GM21381 (cell line): ENCODE data around the gene MAGOH.
"Not testable (repeated sequence)": the region's sequence is repeated elsewhere in the genome, so short reads cannot be mapped to it uniquely, and the experiment has no call there.

Source experiments
- ATAC-seq: cut with Tn5 transposase; IDR thresholded peaks from one replicate; pipeline ENCODE4 v1.9.1; 2021; ENCODE audit warnings: mild to moderate bottlenecking, moderate library complexity; ENCODE audit not compliant: unreplicated experiment

Gene MAGOH

DNA sequence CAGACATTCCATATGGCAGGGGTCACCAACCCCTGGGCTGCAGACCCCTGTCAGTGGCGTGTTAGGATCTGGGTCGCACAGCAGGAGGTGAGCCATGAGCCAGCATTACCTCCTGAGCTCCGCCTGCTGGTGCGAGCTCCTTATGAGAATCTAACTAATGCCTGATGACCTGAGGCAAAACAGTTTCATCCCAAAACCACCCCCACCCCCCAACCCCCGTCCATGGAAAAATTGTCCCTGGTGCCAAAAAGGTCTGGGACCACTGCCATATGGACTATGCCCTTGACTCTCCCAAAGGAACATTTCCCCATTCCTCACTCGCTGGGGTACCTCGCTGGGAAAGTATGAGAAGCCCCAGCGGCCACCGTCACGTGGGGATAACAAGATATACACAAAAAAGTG is 48.1 kb downstream of the MAGOH start:
- ATAC-seq = no peak

DNA sequence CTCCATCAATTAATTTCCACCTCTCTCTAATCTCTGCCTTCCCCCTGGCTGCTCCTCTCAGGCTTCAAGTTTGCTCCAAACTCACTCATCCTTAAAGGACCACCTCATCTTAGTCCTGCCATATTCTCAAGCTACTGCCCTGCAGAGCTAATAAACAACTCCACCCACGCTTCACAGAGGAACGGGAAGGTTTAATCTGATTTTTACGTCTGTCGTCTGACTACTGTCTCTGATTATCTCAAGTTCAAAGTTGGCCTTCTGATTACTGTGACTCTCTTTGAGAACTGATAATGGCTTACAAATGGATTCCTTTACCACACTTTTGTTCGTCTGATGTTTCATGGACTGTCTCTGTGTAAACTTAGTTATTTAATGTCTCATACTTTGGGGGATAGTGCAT is 49.3 kb downstream of the MAGOH start:
- no peak for ATAC-seq

DNA sequence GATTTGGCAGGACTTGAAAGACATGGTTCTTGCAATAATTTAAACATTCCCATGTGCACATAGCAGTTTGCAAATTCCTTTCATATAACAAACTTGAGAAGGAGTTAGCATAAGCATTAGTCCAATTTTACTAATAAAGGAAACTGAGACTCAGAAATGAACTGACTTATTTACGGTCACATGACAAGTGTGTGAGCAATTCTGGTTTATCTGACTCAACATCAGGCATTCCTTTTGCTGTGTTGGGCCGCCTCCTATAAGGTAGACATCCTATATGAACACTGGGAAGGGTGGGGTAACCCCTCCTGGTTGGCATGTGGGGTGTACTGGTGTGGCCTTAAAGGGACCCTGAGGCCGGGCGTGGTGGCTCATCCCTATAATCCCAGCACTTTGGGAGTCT is 50.2 kb downstream of the MAGOH start:
- no peak for ATAC-seq

DNA sequence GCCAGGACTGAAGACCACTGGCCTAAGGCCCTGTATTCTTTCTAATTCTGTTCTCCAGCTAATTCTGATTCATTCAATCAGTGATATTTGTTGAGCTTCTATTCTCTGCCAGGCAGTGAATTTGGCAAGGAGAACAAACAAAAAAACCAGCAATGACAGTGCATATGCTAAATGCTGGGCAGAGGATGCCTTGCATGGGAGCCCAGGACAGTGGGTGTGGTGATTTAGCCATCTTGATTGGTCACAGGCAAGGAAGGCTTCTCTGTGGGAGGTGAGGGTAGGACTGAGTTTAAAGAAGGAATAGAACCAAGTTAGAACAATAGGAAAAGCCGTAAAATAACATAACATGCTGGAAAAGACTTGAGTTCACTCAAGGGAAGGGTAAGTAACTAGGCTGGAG is 50.9 kb downstream of the MAGOH start:
- no peak for ATAC-seq

DNA sequence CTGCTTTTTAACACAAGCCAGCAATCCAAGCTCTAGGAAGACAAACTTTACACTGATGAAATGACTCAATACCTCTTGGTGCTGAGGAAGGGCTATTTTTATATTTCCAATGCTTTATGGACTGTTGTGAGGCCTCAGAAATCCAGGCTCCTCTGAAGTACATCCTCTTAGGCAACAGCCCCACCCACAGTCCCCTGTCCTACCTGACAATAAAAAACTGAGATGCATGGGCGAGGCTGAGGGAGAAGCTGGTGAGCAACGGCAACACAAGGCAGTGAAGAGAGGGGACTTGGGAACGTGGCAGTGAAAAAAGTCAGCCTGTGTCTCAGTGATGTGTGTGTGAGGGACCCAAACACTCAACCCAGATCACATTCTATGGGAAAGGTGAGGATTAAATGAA is 51.8 kb downstream of the MAGOH start:
- ATAC-seq = no peak

DNA sequence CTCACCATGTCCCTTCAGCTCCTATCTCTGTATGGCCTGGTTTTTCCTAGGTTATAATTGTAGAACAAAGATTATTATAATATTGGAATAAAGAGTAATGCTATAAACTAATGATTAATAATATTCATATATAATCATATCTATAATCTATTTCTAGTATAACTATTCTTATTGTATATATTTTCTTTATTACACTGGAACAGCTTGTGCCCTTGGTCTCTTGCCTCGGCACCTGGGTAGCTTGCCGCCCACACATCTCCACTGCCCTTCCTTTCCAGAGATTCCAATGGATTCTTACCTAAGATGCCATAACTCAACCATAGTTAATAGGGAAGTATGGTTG is 52.4 kb downstream of the MAGOH start:
- ATAC-seq = not testable (repeated sequence)

DNA sequence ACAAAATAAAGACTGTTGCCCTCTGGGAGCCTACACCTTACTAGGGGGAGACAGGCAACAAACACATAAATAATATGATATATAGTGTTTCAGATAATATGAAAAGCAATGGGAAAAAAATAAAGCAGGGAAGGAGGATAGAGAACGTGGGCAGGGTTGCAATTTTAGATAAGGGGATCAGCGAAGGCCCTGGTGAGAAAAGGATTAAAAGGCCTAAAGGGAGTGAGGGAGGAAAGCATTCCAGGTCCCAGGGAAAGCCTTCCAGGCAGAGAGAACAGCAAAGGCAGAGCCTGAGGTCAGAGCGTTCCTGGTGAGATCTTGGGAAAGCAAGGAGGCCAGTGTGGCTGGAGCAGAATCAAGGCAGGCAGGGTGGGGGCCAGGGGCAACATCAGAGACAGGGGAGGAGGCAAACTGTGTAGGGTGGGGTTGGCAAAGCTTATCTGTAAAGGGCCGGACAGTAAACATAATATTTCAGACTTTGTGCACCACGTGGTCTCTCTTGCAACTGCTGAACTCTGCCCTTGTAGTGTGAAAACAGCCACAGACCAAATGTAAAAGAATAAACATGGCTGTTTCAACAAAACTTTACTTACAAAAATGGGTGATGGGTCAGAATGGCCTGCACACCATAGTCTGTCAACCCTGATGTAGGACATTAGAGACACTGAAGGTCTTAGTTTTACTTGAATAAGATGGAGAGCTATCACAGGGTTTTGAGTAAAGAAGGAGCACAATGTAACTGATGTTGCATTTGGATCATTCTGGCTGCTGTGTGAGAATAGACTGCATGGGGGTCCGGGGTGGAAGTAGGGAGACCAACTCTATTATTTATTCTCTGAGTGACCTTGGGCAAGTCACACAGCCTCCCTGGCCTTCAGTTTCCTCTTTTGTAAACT is 55.0 kb downstream of the MAGOH start:
- no peak for ATAC-seq

DNA sequence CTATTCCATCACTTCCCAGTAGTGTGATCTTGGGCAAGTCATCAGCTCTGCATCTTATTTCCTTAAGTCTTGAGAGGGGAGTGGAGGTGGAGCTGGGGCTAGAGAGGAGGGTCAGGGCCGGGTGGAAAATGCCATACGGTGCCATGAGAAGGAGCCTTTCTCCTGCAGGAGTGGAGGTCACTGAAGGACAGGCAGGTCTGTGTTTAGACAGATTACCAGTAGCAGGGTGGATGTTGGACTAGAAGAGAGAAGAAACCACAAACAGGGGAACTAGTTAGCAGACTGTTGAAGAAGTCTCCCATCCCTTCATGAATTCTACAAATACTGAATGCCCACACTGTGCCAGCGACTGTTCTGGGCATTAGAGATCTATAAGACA is 55.6 kb downstream of the MAGOH start:
- ATAC-seq = no peak

DNA sequence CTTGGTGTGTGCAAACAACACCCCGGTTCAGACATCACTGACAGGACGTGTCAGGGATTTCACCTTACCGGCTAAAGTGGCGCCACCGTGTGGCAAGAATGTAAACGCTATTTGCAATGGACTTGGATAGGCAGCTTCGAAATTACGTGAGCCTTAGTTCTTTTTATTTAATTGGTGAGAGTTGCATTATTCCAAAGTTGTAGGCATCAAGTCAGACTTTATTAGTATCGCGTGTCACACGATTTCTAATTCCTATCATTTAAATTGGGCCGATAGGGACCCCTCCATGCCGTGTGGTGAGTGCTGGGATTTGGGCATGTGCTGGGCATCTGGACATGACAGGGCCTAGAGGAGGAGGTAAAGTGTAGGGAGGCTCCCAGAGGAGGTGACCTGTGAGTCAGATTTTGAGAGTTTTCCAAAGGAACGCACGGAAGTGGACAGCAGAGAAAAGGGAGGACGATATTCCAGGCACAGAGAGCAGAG is 56.2 kb downstream of the MAGOH start:
- no peak for ATAC-seq

DNA sequence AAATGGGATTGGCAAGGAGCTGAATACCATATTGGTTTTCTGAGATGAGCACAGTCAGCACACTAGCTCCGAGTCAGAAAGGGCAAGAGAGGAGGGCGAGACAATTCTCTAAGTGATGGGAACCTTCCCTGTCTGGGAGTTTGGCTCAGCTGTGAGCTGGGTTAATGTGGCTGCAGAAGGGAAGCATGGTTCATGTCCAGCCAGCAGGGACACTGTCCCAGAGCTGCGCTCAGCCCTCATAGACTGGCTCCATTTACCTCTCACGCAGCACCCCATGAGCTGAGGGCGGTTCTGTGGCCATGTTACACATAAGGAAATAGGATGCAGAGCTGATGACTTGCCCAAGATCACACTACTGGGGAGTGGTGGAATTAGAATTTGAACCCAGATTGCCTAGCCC is 57.4 kb downstream of the MAGOH start:
- ATAC-seq = no peak

DNA sequence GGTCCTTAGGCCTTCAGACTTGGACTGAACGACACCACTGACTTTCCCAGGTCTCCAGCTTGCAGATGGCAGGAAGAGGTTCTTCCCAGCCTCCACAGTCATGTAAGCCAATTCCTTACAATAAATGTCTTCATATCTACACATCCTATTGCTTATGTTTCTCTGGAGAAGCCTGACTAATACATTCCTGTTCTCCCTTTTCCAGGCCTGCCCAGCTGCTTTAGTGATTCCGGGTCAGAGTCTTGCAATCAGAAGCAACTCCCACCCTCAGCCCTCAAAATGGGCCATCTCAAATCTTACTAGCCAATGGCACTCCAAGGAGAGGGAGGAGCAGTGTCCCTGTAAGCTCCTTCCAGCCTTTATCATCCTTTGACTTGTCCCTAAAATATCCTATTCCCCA is 58.1 kb downstream of the MAGOH start:
- no peak for ATAC-seq
